ENCODE measurements around the gene CNTNAP2.

CNTNAP2 gene

GRCh38 chr7:148105853-148106252 lies 1989.3 kb downstream of the CNTNAP2 start:
- no peak overlapping the region for H3K4me3 ChIP-seq
- H3K27ac ChIP-seq: no peak overlapping the region
- TF ChIP-seq, protein P1, sequence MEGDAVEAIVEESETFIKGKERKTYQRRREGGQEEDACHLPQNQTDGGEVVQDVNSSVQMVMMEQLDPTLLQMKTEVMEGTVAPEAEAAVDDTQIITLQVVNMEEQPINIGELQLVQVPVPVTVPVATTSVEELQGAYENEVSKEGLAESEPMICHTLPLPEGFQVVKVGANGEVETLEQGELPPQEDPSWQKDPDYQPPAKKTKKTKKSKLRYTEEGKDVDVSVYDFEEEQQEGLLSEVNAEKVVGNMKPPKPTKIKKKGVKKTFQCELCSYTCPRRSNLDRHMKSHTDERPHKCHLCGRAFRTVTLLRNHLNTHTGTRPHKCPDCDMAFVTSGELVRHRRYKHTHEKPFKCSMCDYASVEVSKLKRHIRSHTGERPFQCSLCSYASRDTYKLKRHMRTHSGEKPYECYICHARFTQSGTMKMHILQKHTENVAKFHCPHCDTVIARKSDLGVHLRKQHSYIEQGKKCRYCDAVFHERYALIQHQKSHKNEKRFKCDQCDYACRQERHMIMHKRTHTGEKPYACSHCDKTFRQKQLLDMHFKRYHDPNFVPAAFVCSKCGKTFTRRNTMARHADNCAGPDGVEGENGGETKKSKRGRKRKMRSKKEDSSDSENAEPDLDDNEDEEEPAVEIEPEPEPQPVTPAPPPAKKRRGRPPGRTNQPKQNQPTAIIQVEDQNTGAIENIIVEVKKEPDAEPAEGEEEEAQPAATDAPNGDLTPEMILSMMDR (IDR thresholded peaks at IDR 0.05): no peak
- DNase-seq (ENCODE audit: low spot score): no peak

DNA sequence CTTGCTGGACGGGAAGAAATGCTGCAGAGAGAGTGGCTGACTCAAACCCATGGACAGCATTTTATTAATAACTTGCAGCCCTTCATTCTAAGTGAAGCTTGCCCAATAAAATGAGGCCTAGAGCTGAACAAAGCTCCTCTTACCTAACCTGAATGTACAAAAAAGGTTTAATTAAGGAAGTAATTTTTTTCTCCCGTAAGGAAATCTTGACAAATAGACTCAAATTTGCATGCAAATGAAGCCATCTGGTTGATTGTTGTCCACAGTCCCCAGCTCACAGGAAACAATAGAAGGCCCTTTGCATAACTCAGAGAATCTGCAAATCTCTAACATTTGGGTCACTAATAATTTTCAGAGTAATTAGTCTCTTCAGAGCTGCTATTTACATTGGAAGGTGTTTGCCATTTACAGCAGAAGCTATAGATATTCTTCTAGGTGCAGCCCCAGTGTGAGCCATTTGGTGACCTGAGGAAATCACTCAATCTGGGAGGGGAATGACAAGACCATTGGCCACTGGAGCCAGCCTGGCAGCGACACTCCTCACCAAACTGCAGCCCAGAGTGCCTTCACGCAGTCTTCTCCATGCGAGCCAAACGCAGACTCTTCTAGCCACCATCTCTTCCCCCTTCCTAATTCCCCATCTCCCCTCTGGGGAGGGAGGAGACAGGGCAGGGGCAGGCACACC lies 1991.0 kb downstream of the CNTNAP2 start:
- no peak for DNase-seq (ENCODE audit: low spot score)
- no peak overlapping the region for H3K4me3 ChIP-seq
- H3K27ac ChIP-seq: no peak overlapping the region
- TF ChIP-seq, protein P1 (IDR thresholded peaks at IDR 0.05): no peak

GRCh38 chr7:148108381-148108780 lies 1991.8 kb downstream of the CNTNAP2 start:
- no peak overlapping the region for H3K27ac ChIP-seq
- TF ChIP-seq, protein P1 (IDR thresholded peaks at IDR 0.05): no peak
- no peak for DNase-seq (ENCODE audit: low spot score)
- H3K4me3 ChIP-seq: no peak overlapping the region

GRCh38 chr7:148110097-148110868 lies 1993.7 kb downstream of the CNTNAP2 start:
- Histone ChIP-seq H3K4me3 (no peak overlapping the region), H3K27ac (no peak overlapping the region)
- TF ChIP-seq, protein P1 (IDR thresholded peaks at IDR 0.05): no peak
- no peak for DNase-seq (ENCODE audit: low spot score)

GRCh38 chr7:148114804-148115203 lies 1998.2 kb downstream of the CNTNAP2 start:
- no peak for DNase-seq (ENCODE audit: low spot score)
- Histone ChIP-seq H3K27ac (no peak overlapping the region), H3K4me3 (no peak overlapping the region)
- TF ChIP-seq, protein P1 (IDR thresholded peaks at IDR 0.05): no peak

GRCh38 chr7:148115308-148115707 lies 1998.7 kb downstream of the CNTNAP2 start:
- Histone ChIP-seq H3K27ac (no peak overlapping the region), H3K4me3 (no peak overlapping the region)
- no peak for DNase-seq (ENCODE audit: low spot score)
- TF ChIP-seq, protein P1 (IDR thresholded peaks at IDR 0.05): no peak

DNA sequence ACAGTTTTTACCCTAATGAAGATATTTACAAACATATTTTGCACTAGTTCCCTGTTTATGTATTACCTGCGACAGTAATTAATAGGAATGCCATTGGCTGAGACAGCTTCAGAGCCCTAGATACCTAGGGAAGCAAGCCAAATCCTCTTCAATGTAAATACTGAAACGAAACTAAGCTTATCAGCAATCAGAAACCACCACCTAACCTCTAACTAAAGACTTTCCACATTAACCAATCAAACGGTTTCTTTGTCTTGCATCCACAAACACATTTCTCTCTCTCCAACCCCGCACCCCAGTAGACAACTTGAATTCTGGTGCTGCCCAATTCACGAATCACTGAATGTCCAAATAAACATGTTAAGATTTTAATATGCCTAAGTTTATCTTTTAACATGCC lies 1999.6 kb downstream of the CNTNAP2 start:
- no peak overlapping the region for H3K4me3 ChIP-seq
- DNase-seq (ENCODE audit: low spot score): no peak
- no peak overlapping the region for H3K27ac ChIP-seq
- TF ChIP-seq, protein P1 (IDR thresholded peaks at IDR 0.05): no peak

Measured in coronary artery (tissue), 2 donors.